Panc1 (cell line): ENCODE data around the gene ZNF232.
"Not testable (repeated sequence)": the region's sequence is repeated elsewhere in the genome, so short reads cannot be mapped to it uniquely, and the experiment has no call there.

Experiments
- POLR2AphosphoS5 ChIP-seq: IDR thresholded peaks from 2 replicates; pipeline ENCODE4 v1.6.1; 2012; ENCODE audit warnings: mild to moderate bottlenecking, low read depth, low read length, moderate library complexity
- SIN3A ChIP-seq: IDR thresholded peaks from 2 replicates; pipeline ENCODE4 v1.6.1; 2012; ENCODE audit warnings: low read depth, mild to moderate bottlenecking, low read length, moderate library complexity, borderline replicate concordance; ENCODE audit not compliant: insufficient read depth
- TF ChIP-seq, protein P1 (sequence below): fragments of 450-650 bp; IDR thresholded peaks from 2 replicates; pipeline ENCODE4 v1.5.1; 2017; ENCODE audit warnings: mild to moderate bottlenecking

DNA sequence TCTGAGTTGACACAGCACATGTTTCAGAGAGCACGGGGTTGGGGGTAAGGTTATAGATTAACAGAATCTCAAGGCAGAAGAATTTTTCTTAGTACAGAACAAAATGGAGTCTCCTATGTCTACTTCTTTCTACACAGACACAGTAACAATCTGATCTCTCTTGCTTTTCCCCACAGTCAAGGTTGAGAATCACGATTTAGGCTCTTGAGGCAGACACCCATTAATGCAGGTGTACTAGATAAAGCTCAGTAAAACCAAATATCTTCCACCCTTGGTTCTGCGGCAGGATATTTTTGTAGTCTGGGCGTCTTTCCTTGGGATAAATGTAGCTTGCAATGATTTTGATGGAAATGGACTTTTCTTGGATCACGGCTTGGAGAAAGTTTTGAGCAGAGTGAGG is 36.2 kb downstream of the ZNF232 start:
- not testable (repeated sequence) for TF ChIP-seq POLR2AphosphoS5, SIN3A
- TF ChIP-seq, protein P1, sequence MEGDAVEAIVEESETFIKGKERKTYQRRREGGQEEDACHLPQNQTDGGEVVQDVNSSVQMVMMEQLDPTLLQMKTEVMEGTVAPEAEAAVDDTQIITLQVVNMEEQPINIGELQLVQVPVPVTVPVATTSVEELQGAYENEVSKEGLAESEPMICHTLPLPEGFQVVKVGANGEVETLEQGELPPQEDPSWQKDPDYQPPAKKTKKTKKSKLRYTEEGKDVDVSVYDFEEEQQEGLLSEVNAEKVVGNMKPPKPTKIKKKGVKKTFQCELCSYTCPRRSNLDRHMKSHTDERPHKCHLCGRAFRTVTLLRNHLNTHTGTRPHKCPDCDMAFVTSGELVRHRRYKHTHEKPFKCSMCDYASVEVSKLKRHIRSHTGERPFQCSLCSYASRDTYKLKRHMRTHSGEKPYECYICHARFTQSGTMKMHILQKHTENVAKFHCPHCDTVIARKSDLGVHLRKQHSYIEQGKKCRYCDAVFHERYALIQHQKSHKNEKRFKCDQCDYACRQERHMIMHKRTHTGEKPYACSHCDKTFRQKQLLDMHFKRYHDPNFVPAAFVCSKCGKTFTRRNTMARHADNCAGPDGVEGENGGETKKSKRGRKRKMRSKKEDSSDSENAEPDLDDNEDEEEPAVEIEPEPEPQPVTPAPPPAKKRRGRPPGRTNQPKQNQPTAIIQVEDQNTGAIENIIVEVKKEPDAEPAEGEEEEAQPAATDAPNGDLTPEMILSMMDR = not testable (repeated sequence)
